SK-N-SH treated with all-trans-retinoic acid at 6 μM for 48 hours (cell line): ENCODE results near the gene DRAP1.

Experiments
- ATAC-seq: fragments of 200-7000 bp; cut with Tn5 transposase; 3 replicates; pipeline ENCODE4 v1.9.1; 2020; ENCODE audit warnings: mild to moderate bottlenecking, moderate library complexity
- ARNTL ChIP-seq: fragments of 450-650 bp; formaldehyde crosslinking; IDR thresholded peaks from 2 replicates; pipeline ENCODE4 v1.5.0; 2020; ENCODE audit warnings: low read depth, mild to moderate bottlenecking, moderate library complexity, borderline replicate concordance
- BACH2 ChIP-seq: fragments of 250-450 bp; sonication (Bioruptor Pico); IDR thresholded peaks from 2 replicates; pipeline ENCODE4 v1.9.0; 2021; ENCODE audit warnings: mild to moderate bottlenecking, borderline replicate concordance
- CREB5 ChIP-seq: fragments of 250-450 bp; sonication (Bioruptor Pico); IDR thresholded peaks from 2 replicates; pipeline ENCODE4 v1.5.1; 2020; ENCODE audit warnings: low read depth, mild to moderate bottlenecking, moderate library complexity
- CSDC2 ChIP-seq: fragments of 250-450 bp; sonication (Bioruptor Pico); IDR thresholded peaks from 2 replicates; pipeline ENCODE4 v1.5.0; 2020; ENCODE audit warnings: mild to moderate bottlenecking, moderate library complexity
- CSRNP3 ChIP-seq: fragments of 250-450 bp; sonication (Bioruptor Pico); IDR thresholded peaks from 2 replicates; pipeline ENCODE4 v1.5.1; 2021; ENCODE audit warnings: mild to moderate bottlenecking, moderate library complexity
- ESRRG ChIP-seq: fragments of 250-450 bp; sonication (Bioruptor Pico); IDR thresholded peaks from 2 replicates; pipeline ENCODE4 v1.6.1; 2021; ENCODE audit warnings: mild to moderate bottlenecking
- ISL1 ChIP-seq: fragments of 250-450 bp; sonication (Bioruptor Pico); IDR thresholded peaks from 2 replicates; pipeline ENCODE4 v2.1.2; 2022; ENCODE audit warnings: mild to moderate bottlenecking, moderate library complexity
- OSR1 ChIP-seq: fragments of 250-450 bp; sonication (Bioruptor Pico); IDR thresholded peaks from 2 replicates; pipeline ENCODE4 v1.8.0; 2022; ENCODE audit warnings: moderate library complexity, mild to moderate bottlenecking, inconsistent platforms
- PPARA ChIP-seq: fragments of 250-450 bp; sonication (Bioruptor Pico); IDR thresholded peaks from 2 replicates; pipeline ENCODE4 v1.5.0; 2020; ENCODE audit warnings: mild to moderate bottlenecking, borderline replicate concordance
- SNAI2 ChIP-seq: fragments of 250-450 bp; sonication (Bioruptor Pico); IDR thresholded peaks from 2 replicates; pipeline ENCODE4 v1.5.0; 2020; ENCODE audit warnings: mild to moderate bottlenecking, moderate library complexity
- TCF4 ChIP-seq: fragments of 250-450 bp; sonication (Bioruptor Pico); IDR thresholded peaks from 2 replicates; pipeline ENCODE4 v1.8.0; 2021; ENCODE audit warnings: mild to moderate bottlenecking, moderate library complexity, borderline replicate concordance
- TOX ChIP-seq: fragments of 250-450 bp; sonication (Bioruptor Pico); IDR thresholded peaks from 2 replicates; pipeline ENCODE4 v1.8.0; 2021; ENCODE audit warnings: mild to moderate bottlenecking, moderate library complexity, borderline replicate concordance
- TSHZ2 ChIP-seq: fragments of 250-450 bp; sonication (Bioruptor Pico); IDR thresholded peaks from 2 replicates; pipeline ENCODE4 v1.5.0; 2020; ENCODE audit warnings: mild to moderate bottlenecking, moderate library complexity
- ZC3H10 ChIP-seq: fragments of 250-450 bp; sonication (Bioruptor Pico); IDR thresholded peaks from 2 replicates; pipeline ENCODE4 v1.5.1; 2021; ENCODE audit warnings: mild to moderate bottlenecking, moderate library complexity
- ZFP3 ChIP-seq: fragments of 250-450 bp; sonication (Bioruptor Pico); IDR thresholded peaks from 2 replicates; pipeline ENCODE4 v1.5.0; 2020; ENCODE audit warnings: mild to moderate bottlenecking, moderate library complexity
- ZNF565 ChIP-seq: fragments of 450-650 bp; formaldehyde crosslinking; conservative IDR thresholded peaks from 2 replicates; pipeline ENCODE4 v1.5.0; 2020; ENCODE audit warnings: low read depth, mild to moderate bottlenecking, moderate library complexity
- ZNF70 ChIP-seq: fragments of 450-650 bp; formaldehyde crosslinking; IDR thresholded peaks from 2 replicates; pipeline ENCODE4 v1.5.0; 2020; ENCODE audit warnings: mild to moderate bottlenecking, moderate library complexity
- ZNF8 ChIP-seq: fragments of 450-650 bp; formaldehyde crosslinking; IDR thresholded peaks from 2 replicates; pipeline ENCODE4 v1.5.0; 2020; ENCODE audit warnings: mild to moderate bottlenecking, moderate library complexity
- TF ChIP-seq, protein P1 (sequence below): fragments of 250-450 bp; sonication (Bioruptor Pico); IDR thresholded peaks from 2 replicates; pipeline ENCODE4 v1.8.0; 2020; ENCODE audit warnings: mild to moderate bottlenecking, moderate library complexity, borderline replicate concordance

Gene DRAP1

DNA sequence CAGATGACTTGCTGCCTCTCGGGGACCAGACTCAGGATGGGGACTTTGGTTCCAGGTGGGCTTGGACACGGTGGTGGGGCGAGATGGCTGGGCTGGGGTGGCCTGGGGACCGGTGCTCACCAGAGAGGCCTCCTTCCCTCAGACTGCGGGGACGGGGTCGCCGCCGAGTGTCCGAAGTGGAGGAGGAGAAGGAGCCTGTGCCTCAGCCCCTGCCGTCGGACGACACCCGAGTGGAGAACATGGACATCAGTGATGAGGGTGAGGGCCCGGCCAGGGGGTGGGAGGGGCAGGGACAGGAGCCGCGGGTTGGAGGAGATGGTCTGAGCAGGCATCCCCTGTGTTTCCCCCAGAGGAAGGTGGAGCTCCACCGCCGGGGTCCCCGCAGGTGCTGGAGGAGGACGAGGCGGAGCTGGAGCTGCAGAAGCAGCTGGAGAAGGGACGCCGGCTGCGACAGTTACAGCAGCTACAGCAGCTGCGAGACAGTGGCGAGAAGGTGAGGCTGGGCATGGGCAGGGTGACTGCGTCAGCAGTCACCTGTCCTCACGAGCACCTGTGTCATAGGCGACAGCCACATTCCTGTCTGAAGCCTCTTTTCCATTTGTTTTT is 48.2 kb downstream of the DRAP1 start (continued):
- TF ChIP-seq ARNTL (CRISPR knock-in tag) (no peak), OSR1 (CRISPR knock-in tag) (no peak), CSDC2 (CRISPR knock-in tag) (no peak), ESRRG (CRISPR knock-in tag) (no peak), PPARA (CRISPR knock-in tag) (no peak), ZNF70 (CRISPR knock-in tag) (no peak), SNAI2 (no peak), ZC3H10 (CRISPR knock-in tag) (no peak), ZNF565 (CRISPR knock-in tag) (no peak)

GRCh38 chr11:65968600-65969482 is 49.6 kb downstream of the DRAP1 start:
- TF ChIP-seq ZNF565 (CRISPR knock-in tag) (no peak), ISL1 (CRISPR knock-in tag) (no peak), CSDC2 (CRISPR knock-in tag) (no peak), TSHZ2 (CRISPR knock-in tag) (no peak), ZNF70 (CRISPR knock-in tag) (no peak), TCF4 (CRISPR knock-in tag) (no peak), ZFP3 (no peak), CREB5 (no peak), CSRNP3 (CRISPR knock-in tag) (no peak), ZNF8 (CRISPR knock-in tag) (no peak), ESRRG (CRISPR knock-in tag) (no peak), TOX (CRISPR knock-in tag) (no peak), OSR1 (CRISPR knock-in tag) (no peak), PPARA (CRISPR knock-in tag) (no peak), BACH2 (CRISPR knock-in tag) (no peak)
- TF ChIP-seq, protein P1, sequence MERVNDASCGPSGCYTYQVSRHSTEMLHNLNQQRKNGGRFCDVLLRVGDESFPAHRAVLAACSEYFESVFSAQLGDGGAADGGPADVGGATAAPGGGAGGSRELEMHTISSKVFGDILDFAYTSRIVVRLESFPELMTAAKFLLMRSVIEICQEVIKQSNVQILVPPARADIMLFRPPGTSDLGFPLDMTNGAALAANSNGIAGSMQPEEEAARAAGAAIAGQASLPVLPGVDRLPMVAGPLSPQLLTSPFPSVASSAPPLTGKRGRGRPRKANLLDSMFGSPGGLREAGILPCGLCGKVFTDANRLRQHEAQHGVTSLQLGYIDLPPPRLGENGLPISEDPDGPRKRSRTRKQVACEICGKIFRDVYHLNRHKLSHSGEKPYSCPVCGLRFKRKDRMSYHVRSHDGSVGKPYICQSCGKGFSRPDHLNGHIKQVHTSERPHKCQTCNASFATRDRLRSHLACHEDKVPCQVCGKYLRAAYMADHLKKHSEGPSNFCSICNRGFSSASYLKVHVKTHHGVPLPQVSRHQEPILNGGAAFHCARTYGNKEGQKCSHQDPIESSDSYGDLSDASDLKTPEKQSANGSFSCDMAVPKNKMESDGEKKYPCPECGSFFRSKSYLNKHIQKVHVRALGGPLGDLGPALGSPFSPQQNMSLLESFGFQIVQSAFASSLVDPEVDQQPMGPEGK, result no peak

More at GRCh38 chr11:65968600-65969482, 49.6 kb downstream of the DRAP1 start:
- no peak for ATAC-seq
